T-helper 1 cell (primary cell): Measurements from ENCODE around the gene RGMA.

Source experiments
- DNase-seq, 5 donors: peaks; one replicate each; pipeline ENCODE4 v3.0.0-alpha.2; 2012 to 2020

RGMA gene

GRCh38 chr15:93091465-93091864 is 2.5 kb upstream of the RGMA start:
- no peak for DNase-seq

GRCh38 chr15:93089727-93090305 is 805 bp upstream of the RGMA start:
- DNase-seq = no peak

- DNase-seq = no peak
Measured at GRCh38 chr15:93088200-93088980, 621 bp downstream of the RGMA start.

- DNase-seq = peak; percentile 34 to 70 (median 52)
Measured at GRCh38 chr15:93087825-93088199, 1.2 kb downstream of the RGMA start.

- DNase-seq = no peak
Measured at GRCh38 chr15:93086791-93087190, 2.2 kb downstream of the RGMA start.

DNA sequence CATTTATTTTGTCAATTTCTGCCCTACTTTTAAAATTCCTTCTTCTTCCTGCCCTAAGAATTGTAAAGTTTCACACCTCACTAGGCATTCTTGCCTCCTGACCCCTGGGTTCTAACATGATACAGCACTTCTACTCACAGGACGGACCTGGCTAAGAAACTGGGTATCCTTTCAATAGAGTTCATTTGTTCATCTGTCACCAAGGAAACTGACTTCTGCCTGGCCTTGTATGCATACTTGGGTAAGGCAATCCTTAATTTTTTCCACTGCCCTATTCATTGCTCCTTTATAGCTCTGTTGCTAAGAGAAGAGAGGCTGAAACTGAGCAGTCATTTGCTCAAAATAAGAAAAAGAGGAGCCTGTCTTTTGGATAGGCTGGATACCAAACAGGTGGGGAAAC is 3.3 kb downstream of the RGMA start:
- DNase-seq = no peak

DNA sequence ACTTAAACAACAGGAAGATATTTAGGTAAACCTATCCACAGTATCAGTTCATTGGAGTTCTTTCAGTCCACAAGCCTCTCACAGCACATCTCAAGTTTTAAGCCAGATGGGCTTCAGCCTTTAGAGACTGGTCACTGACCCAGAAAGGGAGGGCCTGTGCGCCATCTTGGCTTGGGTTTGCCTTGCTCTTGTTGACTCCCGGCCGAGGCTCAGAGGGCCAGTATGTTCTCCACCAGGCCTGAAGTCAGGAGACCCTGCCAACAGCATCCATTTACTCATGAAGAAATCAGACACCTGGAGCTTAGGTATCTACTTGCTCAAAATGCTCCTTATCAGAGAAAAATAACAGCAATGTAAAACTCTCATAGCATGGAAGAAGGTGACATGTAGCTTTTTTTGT is 6.2 kb downstream of the RGMA start:
- DNase-seq = no peak

- DNase-seq = no peak
Measured at GRCh38 chr15:93081399-93081798, 7.6 kb downstream of the RGMA start.

GRCh38 chr15:93080451-93080850 is 8.6 kb downstream of the RGMA start:
- no peak for DNase-seq

DNA sequence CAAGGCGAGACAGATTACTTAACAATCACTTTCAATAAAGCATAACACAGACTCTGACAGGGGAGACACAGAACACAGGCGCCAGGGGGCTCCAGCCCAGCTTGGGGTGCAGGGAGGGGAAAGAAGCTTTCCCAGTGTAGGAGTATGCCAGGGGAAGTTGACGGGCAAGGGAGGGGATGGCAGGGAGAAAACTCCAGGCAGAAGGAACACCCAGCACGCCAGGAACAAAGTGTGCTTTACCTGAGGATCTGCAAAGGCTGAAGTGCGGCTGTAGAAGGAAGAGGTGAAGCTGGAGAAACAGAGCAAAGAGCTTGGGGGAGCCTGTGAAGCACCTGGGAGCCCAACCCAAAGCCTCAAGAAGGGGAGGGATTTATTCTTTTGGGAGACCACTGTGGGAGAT is 12.1 kb downstream of the RGMA start:
- DNase-seq = no peak

DNA sequence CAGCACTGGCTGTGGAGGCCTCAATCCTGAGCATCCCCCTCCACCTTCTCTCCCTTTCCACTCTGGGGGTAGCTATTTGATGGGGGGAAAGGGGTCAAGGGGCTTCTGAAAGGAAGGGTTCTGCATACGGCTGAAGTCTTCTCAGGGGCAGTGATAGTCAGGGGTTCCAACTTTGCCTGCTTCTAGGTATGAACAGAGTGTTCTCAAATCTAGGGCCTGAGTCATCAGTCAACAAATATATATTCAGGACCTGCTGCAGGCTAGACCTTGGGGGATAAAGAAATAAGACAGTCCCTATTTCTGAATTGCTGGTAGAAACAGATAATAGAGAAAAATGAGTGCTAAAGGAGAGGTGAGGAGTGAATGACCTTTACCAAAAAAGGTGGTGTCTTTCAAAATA is 12.8 kb downstream of the RGMA start:
- no peak for DNase-seq

DNA sequence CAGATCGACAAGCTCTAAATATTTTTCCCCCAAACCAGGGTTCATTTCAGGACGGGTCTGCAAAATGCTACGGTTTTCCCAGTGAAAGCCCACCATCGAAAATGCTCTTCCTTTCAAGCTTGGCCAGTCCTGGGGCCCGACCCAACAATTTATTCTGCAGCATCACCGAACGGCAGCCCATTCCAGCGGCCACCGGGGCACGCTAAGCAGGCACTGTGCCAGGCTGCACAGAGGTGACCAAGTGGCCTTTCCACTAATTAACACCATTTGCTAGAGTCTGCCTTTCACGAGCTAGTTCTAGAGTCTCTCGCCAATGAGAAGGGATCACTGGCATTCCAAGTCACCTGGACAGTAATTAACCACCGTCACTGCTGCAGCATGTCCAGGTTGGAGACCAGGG is 14.4 kb downstream of the RGMA start:
- DNase-seq = no peak

DNA sequence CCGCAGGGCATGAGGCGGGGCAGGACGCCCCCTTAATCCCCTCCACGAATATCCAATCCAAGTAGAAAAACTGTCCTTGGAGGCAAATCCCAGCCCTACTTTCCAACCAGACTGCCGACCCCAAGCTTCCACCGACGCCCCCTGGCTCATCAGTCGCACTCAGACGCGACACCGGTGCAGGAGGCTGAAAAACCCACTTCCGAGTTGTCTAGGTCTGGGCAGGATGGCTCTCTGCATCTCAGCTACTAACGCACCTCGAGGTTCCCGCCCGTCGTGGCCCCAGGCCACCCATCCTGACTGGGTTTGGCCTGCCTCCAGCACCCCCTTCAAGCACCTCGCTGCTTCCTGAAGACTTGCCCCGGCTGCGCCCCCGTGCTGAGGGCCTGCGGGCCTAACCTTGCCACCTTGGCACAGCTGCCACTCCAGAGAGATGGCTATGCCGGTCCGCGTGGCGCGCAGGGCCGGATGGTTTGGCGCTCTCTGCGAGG is 15.5 kb downstream of the RGMA start:
- DNase-seq = no peak

DNA sequence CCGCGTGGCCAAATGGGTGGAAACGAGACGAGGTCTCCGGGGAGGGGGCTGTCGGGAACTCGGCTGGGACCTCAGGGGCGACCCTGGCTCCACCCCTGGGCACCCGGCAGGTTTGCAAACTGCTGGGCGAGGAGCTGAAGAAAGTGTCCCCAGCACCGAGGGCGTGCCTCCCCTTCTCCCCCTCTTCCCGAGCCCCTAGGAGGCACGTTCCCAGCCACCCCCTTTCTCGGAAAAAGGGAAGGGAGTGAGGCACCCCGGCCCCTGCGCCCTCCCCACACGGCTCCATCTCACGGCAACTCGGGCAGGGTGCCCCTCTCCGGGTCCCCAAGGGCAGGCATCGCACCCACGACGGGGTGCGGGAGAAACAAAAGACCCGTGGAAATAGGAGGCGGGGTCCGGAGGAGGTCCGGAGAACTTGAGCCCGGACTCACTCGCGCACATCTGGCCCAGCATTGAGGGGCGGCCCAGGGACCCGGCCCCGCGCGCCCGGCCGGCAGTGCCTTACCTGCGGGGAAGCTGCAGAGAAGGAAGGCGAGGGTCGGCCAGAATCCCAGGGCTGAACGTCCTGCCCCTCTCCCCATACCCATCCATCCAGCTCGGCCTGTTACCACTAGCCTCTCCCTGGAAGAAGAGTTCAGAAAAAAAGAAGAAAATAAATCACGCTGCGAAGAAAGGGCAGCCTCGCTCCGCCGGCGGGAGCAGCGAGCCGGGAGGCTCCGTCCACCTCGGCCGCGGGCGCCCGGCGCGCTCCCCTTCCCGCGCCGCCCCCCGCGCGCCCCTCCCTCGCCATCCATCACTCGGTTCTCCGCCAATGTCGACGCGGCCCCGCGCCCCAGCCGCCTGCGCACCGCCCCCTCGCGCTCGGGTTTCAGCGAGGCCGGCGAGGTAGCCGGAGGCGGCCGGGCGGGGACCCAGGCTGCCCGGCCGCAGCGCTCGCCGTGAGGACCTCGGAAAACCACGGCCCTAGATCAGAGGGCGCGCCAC is 16.3 kb downstream of the RGMA start:
- DNase-seq = no peak

- DNase-seq = no peak
Measured at GRCh38 chr15:93072011-93072410, 17.0 kb downstream of the RGMA start.

DNA sequence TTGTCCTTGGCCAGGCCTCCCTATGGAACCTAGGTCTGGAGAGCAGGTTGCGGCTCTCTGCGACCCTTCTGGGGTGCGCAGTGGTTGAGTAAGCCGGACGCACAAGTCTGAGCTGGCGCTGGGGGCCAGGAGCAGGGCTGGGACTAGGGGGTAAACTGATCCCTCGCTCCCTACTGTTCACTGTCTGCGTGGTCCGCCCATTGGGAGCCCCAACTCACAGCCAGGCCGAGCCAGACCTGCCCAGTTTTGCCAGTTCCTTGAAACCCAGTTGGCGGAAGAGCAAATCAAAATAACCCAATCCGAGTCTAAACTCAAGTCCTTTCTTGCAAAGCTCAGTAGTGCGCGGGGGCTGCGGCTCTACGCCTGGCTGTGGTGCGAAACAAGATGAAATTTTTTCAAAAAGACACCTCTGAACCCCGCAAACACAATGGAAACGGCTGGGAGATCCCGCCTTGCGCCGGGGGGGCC is 17.5 kb downstream of the RGMA start:
- no peak for DNase-seq

DNA sequence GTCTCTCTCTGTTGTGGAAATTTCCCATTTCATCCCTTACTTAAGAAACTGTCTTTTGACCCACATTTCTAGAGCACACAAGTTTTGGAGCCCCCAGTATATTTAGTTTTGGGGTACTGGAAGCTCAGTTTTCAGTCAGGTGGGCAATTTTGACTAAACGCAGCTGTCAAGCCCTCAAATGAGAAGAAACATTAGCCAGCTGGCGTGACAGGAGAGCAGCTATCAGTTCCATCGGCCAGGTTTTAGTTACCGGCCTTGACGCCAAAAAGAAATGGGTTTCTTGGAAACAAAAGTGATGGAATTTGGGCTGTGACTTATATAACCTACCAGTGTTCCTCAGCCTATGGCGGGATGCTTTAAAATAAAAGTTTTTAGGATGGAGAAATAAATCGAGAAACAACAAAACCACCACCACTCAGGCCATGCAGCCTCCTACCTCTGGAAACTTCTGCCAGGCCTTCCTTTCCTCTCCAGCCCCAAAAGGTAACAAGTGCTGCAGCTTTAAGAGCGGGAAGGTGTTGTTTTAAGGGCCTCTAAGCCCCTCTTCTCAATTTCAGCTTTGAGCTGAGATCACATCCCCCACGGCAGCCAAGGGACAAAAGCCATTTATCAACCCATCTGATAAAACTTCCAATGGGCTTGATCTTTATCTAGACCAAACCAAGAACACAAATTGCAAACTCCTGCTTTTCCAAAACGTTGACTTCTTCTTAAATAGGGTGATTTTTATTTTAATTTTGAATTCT is 18.3 kb downstream of the RGMA start:
- no peak for DNase-seq

DNA sequence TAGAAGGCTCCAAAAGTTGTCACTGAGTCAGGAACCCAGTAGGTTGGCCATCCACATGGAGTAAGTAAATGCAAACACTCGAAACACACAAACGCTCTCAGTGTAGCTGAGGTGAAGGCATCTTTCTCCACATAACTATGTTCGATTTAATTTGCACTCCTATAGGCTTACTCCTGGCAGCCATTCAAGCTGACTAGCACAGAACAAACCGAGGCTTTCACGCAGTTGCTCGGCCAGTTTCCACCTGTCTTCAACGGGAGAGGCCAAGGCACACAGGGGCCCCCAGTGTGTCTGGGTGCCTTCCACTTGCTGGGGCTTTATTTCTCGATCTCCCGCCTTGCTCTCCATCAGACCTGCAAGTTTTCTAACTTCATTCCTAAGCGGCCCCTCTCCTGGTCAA is 18.9 kb downstream of the RGMA start:
- no peak for DNase-seq

GRCh38 chr15:93068581-93069199 is 20.3 kb downstream of the RGMA start:
- DNase-seq = no peak

- DNase-seq = no peak
Measured at GRCh38 chr15:93067649-93068085, 21.3 kb downstream of the RGMA start.

DNA sequence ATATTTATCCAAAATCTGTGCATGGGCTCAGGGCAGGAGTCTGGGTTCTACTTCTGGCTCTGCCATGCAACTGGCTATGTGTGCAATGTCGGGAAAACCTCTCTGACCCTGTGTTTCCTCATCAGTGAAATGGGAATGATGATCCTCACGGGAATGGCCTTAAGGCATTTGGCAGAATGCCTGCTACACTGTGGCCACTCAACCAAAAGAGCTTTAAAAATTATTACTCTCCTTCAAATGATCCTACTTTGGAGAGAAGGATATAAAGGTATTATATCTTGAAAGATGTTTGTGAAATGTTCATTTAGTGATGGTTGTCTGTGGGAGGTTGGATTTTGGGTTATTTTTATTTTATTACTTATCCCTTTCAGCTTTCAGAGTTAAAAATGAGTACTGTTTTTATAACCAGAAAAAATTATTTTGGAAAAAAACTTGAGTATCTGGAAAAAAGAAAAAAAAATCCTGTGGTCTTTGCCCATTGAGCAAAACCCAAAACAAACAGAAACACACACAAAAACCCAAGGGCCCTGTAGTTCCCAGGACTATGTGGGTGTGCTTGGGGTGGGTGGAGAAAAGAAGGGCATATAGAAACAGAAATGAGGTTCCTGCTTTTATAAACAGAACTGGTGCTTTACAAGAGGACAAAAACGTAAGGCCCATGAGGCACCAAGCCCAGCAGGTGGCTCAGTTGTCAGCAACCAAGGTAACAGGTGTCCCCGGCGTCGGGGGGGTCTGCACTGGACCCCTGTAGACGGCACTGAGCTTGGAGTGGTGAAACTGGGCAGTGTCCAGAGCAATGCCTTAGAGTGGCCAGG is 22.0 kb downstream of the RGMA start:
- DNase-seq = no peak
